HCT116 (cell line): ENCODE measurements around the gene B4GALNT2. TPM values are rescaled to one million over a fixed set of nuclear protein-coding genes. Genes with fewer than 3 reads are reported as not detected.
A peak's percentile ranks its signal among the peaks of the same experiment; 100 is the strongest.

Experiments used
- ATAC-seq: fragments of 200-7000 bp; cut with Tn5 transposase; 2 replicates; pipeline ENCODE4 v1.9.1; 2020; ENCODE audit warnings: mild to moderate bottlenecking, moderate library complexity
- BruUV-seq: library from RNA; stranded (reverse); fragments of 400-500 nt; replicated peaks from 2 replicates; lab custom pipeline; 2021; lab: Mats Ljungman, UMichigan
- CTCF ChIA-PET: fragments of 300-600 bp; sonication (Branson Sonifier 250); formaldehyde crosslinking; loops from one replicate; lab custom pipeline; 2021; ENCODE audit warnings: antibody characterized with exemption; lab: Charles Lee
- POLR2A ChIA-PET: fragments of 300-600, 350-600 bp; sonication (Branson Sonifier 250); formaldehyde crosslinking; loops from one replicate; lab custom pipeline; 2021; ENCODE audit warnings: antibody characterized with exemption; lab: Charles Lee
- RAD21 ChIA-PET, 2 experiments: fragments of 300-600 bp; sonication (Branson Sonifier 250); formaldehyde crosslinking; loops; one replicate each; lab custom pipeline; 2023; ENCODE audit warnings: low total read pairs in 2 of 2; ENCODE audit not compliant: uncharacterized antibody in 2 of 2, unreplicated experiment in 2 of 2, low non-redundant PET in 1 of 2; lab: Charles Lee
- DNase-seq: peaks from one replicate; pipeline ENCODE4 v3.0.0-alpha.2; 2010; ENCODE audit warnings: low read depth, low spot score
- H2AFZ ChIP-seq: fragments of 200-600 bp; shearing (Covaris generic), sonication (generic); 2 replicates; pipeline ENCODE4 v1.6.1; 2017; ENCODE audit warnings: low read depth, mixed run types, mixed read lengths, antibody characterized with exemption, low read length; ENCODE audit not compliant: poor library complexity, severe bottlenecking
- H3K27ac ChIP-seq: 2 replicates; pipeline ENCODE4 v1.5.1; 2012; ENCODE audit warnings: low read depth, low read length
- H3K27me3 ChIP-seq: fragments of 200-600 bp; sonication (generic); 2 replicates; pipeline ENCODE4 v1.6.1; 2016; ENCODE audit warnings: mixed run types, low read length, mixed read lengths; ENCODE audit not compliant: insufficient read depth
- H3K36me3 ChIP-seq, 2 experiments: fragments of 200-500 bp in 1 of 2; fragments of 200-600 bp in 1 of 2; sonication (Bioruptor generic) in 1 of 2; sonication (generic) in 1 of 2; 2 replicates each; pipeline versions ENCODE4 v1.5.1 to v1.6.1; 2014 to 2016; ENCODE audit warnings: low read length in 2 of 2, inconsistent platforms in 1 of 2, mixed read lengths in 1 of 2, mixed run types in 1 of 2; ENCODE audit not compliant: insufficient read depth in 2 of 2, control insufficient read depth in 1 of 2
- H3K4me1 ChIP-seq, 2 experiments: fragments of 200-600 bp in 1 of 2; sonication (generic) in 1 of 2; 2 replicates each; pipeline versions ENCODE4 v1.5.1 to v1.6.1; 2012 to 2017; ENCODE audit warnings: low read length in 2 of 2, inconsistent platforms in 1 of 2, mild to moderate bottlenecking in 1 of 2, mixed read lengths in 1 of 2, mixed run types in 1 of 2, moderate library complexity in 1 of 2; ENCODE audit not compliant: insufficient read depth in 2 of 2, control insufficient read depth in 1 of 2
- H3K4me2 ChIP-seq: fragments of 200-600 bp; sonication (generic); 2 replicates; pipeline ENCODE4 v1.6.1; 2017; ENCODE audit warnings: mixed run types, low read length, mixed read lengths
- H3K4me3 ChIP-seq, 2 experiments: fragments of 200-600 bp in 1 of 2; sonication (generic) in 1 of 2; replicated peaks in 1 of 2; 2 replicates each; pipeline ENCODE4 v1.5.1; 2011 to 2016; ENCODE audit warnings: low read length in 2 of 2, control low read depth in 1 of 2, low read depth in 1 of 2, mild to moderate bottlenecking in 1 of 2, mixed read lengths in 1 of 2, mixed run types in 1 of 2
- H3K79me2 ChIP-seq: fragments of 200-600 bp; sonication (generic); 2 replicates; pipeline ENCODE4 v1.6.1; 2017; ENCODE audit warnings: mild to moderate bottlenecking, mixed run types, low read length, moderate library complexity, mixed read lengths; ENCODE audit not compliant: insufficient read depth
- H3K9ac ChIP-seq: fragments of 200-600 bp; sonication (generic); 2 replicates; pipeline ENCODE4 v1.6.1; 2016; ENCODE audit warnings: low read length, mixed read lengths
- H3K9me2 ChIP-seq: fragments of 200-600 bp; sonication (generic), shearing (Covaris generic); 2 replicates; pipeline ENCODE4 v1.6.1; 2017; ENCODE audit warnings: mixed run types, mild to moderate bottlenecking, moderate library complexity; ENCODE audit not compliant: insufficient read depth
- H3K9me3 ChIP-seq, 2 experiments: fragments of 200-500 bp in 1 of 2; fragments of 200-600 bp in 1 of 2; sonication (Bioruptor generic) in 1 of 2; sonication (generic) in 1 of 2; 2 replicates each; pipeline ENCODE4 v1.6.1; 2014 to 2017; ENCODE audit warnings: low read length in 2 of 2, mixed read lengths in 2 of 2, inconsistent platforms in 1 of 2, low read depth in 1 of 2, mild to moderate bottlenecking in 1 of 2, mixed run types in 1 of 2, moderate library complexity in 1 of 2; ENCODE audit not compliant: control insufficient read depth in 1 of 2, insufficient read depth in 1 of 2
- H4K20me1 ChIP-seq: fragments of 200-600 bp; sonication (generic), shearing (Covaris generic); 2 replicates; pipeline ENCODE4 v1.6.1; 2017; ENCODE audit warnings: mixed run types, mild to moderate bottlenecking, moderate library complexity; ENCODE audit not compliant: insufficient read depth
- EZH2 ChIP-seq: fragments of 200-600 bp; sonication (generic); IDR thresholded peaks from 2 replicates; pipeline ENCODE4 v1.6.1; 2017; ENCODE audit warnings: antibody characterized with exemption, mixed run types
- EZH2phosphoT487 ChIP-seq: fragments of 200-600 bp; IDR thresholded peaks from 2 replicates; pipeline ENCODE4 v1.6.1; 2018; ENCODE audit warnings: antibody characterized with exemption, borderline replicate concordance
- FOSL1 ChIP-seq: IDR thresholded peaks from 2 replicates; pipeline ENCODE4 v1.6.1; 2012; ENCODE audit warnings: low read depth
- JUND ChIP-seq: IDR thresholded peaks from 2 replicates; pipeline ENCODE4 v1.6.1; 2012
- POLR2AphosphoS5 ChIP-seq: IDR thresholded peaks from 2 replicates; pipeline ENCODE4 v1.6.1; 2011; ENCODE audit warnings: mild to moderate bottlenecking, low read depth, low read length, moderate library complexity
- RAD21 ChIP-seq: IDR thresholded peaks from 2 replicates; pipeline ENCODE4 v1.6.1; 2012; ENCODE audit warnings: low read depth, mild to moderate bottlenecking
- ZNF274 ChIP-seq: fragments of 200-500 bp; sonication (Bioruptor generic); IDR thresholded peaks from 2 replicates; pipeline ENCODE4 v1.6.1; 2014; ENCODE audit warnings: mild to moderate bottlenecking, low read depth, low read length, inconsistent platforms
- intact Hi-C: fragments of 100-400 bp; cut with micrococcal nuclease; formaldehyde crosslinking; loops from 2 replicates; pipeline ENCODE4 v1.10.0; 2022
- total RNA-seq: library from RNA; stranded (reverse); gene quantifications from one replicate; pipeline ENCODE4 v1.2.1, GENCODE V29; 2021; ENCODE audit not compliant: unreplicated experiment
- TF ChIP-seq, protein P1 (sequence below): IDR thresholded peaks from 2 replicates; pipeline ENCODE4 v1.6.1; 2011; ENCODE audit warnings: mild to moderate bottlenecking, low read length, moderate library complexity; ENCODE audit not compliant: insufficient replicate concordance; ENCODE audit errors: extremely low read depth

B4GALNT2 gene
- total RNA-seq, 1 experiment from 2014 or later = not detected

DNA sequence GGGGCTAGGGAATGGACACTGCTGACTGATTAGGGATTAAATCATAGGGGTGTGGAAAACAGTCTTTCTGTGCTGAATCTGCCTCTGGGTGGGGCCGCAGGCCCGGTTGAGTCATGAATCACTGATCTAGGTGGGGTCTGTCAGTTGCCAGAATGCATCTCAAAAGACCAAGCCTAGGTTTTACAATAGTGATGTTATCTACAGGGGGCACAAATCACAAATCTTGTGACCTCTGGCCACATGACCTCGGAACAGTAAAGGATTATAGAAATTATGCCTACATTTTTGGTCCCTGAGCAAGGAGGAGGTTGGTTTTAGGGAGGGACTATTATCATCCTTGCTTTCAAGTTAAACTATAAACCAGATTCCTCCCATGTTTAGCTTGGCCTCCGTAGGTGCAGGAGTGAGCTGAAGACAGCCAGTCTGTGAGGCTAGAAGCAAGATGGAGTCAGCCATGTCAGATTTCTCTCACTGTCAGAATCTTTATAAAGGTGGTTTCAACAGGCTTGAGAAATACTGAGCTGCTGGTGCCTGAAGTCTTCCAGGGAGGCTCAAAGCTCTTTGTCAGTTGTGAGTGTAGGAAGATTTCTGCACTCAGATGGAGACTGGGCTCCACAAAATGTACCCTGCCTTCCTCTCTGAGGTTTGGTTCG lies 64.9 kb downstream of the B4GALNT2 start:
- DNase-seq (no peak), ATAC-seq (no peak)
- H3K27ac ChIP-seq = no peak overlapping the region
- no peak overlapping the region for H3K4me3 ChIP-seq
- H3K4me2 ChIP-seq = peak overlapping the region; percentile 18
- TF ChIP-seq EZH2 (no peak), RAD21 (no peak), JUND (no peak), POLR2AphosphoS5 (no peak), EZH2phosphoT487 (no peak), ZNF274 (no peak), FOSL1 (no peak)
- TF ChIP-seq, protein P1, sequence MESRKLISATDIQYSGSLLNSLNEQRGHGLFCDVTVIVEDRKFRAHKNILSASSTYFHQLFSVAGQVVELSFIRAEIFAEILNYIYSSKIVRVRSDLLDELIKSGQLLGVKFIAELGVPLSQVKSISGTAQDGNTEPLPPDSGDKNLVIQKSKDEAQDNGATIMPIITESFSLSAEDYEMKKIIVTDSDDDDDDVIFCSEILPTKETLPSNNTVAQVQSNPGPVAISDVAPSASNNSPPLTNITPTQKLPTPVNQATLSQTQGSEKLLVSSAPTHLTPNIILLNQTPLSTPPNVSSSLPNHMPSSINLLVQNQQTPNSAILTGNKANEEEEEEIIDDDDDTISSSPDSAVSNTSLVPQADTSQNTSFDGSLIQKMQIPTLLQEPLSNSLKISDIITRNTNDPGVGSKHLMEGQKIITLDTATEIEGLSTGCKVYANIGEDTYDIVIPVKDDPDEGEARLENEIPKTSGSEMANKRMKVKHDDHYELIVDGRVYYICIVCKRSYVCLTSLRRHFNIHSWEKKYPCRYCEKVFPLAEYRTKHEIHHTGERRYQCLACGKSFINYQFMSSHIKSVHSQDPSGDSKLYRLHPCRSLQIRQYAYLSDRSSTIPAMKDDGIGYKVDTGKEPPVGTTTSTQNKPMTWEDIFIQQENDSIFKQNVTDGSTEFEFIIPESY = no peak
- H3K4me1 ChIP-seq = peaks cover 6 to 33% of the 10 kb centered on the region in 2 experiments; a peak in 3 of 4 replicates
- no peaks in the 10 kb centered on the region for H4K20me1 ChIP-seq
- RAD21 ChIA-PET = no interaction called here
- no peak overlapping the region for H3K9ac ChIP-seq
- BruUV-seq = no TSS peak
- H3K36me3 ChIP-seq = no peaks in the 10 kb centered on the region
- CTCF ChIA-PET = no interaction called here
- no peaks in the 10 kb centered on the region for H3K27me3 ChIP-seq
- no peaks in the 10 kb centered on the region for H3K79me2 ChIP-seq
- no peaks in the 10 kb centered on the region; the same call in 1 of the 2 replicates for H3K9me2 ChIP-seq
- POLR2A ChIA-PET = no interaction called here
- peak overlapping the region; percentile 80 for H2AFZ ChIP-seq
- intact Hi-C loops = no loop called here
- H3K9me3 ChIP-seq = no peaks in the 10 kb centered on the region
